HepG2 (cell line): ENCODE data around the gene ABHD17B. TPM values are rescaled to one million over a fixed set of nuclear protein-coding genes. Genes with fewer than 3 reads are reported as not detected.

ENCODE experiments used
- ATAC-seq: fragments of 200-7000 bp; cut with Tn5 transposase; 3 replicates; pipeline ENCODE4 v1.9.1; 2020; ENCODE audit warnings: mild to moderate bottlenecking, moderate library complexity
- BruUV-seq: library from RNA; stranded (reverse); fragments of 400-500 nt; replicated peaks from 2 replicates; lab custom pipeline; 2021; lab: Mats Ljungman, UMichigan
- CTCF ChIA-PET: fragments of 300-600 bp; formaldehyde crosslinking; extraction: SDS; loops from one replicate; lab custom pipeline; 2021; ENCODE audit warnings: low total read pairs, inconsistent platforms, low intra/inter-chr PET ratio; lab: Yijun Ruan, JAX
- POLR2A ChIA-PET: fragments of 350-600 bp; sonication (Branson Sonifier 250); formaldehyde crosslinking; loops from one replicate; lab custom pipeline; 2020; ENCODE audit warnings: antibody characterized with exemption, inconsistent platforms; lab: Yijun Ruan, JAX
- DNase-seq: peaks from one replicate; pipeline ENCODE4 v3.0.0-alpha.2; 2015; ENCODE audit warnings: low spot score
- FAIRE-seq: peaks from 3 replicates; lab custom pipeline; 2011; peaks lifted over from hg19 to GRCh38; lab: Jason Lieb, UNC
- H2AFZ ChIP-seq: one replicate; pipeline ENCODE4 v1.6.1; 2011; ENCODE audit warnings: low read length, inconsistent platforms
- H3K27ac ChIP-seq: fragments of 300-600 bp; 3 replicates; pipeline ENCODE4 v1.8.0; 2011; ENCODE audit warnings: mixed run types, mild to moderate bottlenecking, mixed read lengths, low read length, inconsistent platforms; ENCODE audit not compliant: insufficient read depth; ENCODE audit errors: extremely low read length
- H3K27me3 ChIP-seq, 2 experiments: fragments of 200-600 bp in 1 of 2; 2 replicates in 1 of 2; 3 replicates in 1 of 2; pipeline versions ENCODE4 v1.6.0 to v1.8.0; 2011; ENCODE audit warnings: low read length in 2 of 2, mild to moderate bottlenecking in 2 of 2, moderate library complexity in 2 of 2, inconsistent platforms in 1 of 2; ENCODE audit not compliant: insufficient read depth in 2 of 2, control insufficient read depth in 1 of 2
- H3K36me3 ChIP-seq, 2 experiments: fragments of 200-600 bp in 1 of 2; replicated peaks in 1 of 2; 2 replicates in 1 of 2; 3 replicates in 1 of 2; pipeline versions ENCODE4 v1.5.1 to v1.8.0; 2011; ENCODE audit warnings: low read length in 2 of 2, inconsistent platforms in 1 of 2; ENCODE audit not compliant: insufficient read depth in 2 of 2, control insufficient read depth in 1 of 2
- H3K4me1 ChIP-seq: 2 replicates; pipeline ENCODE4 v1.5.1; 2012; ENCODE audit warnings: low read length, inconsistent platforms; ENCODE audit not compliant: insufficient read depth
- H3K4me2 ChIP-seq: 2 replicates; pipeline ENCODE4 v1.6.0; 2011; ENCODE audit warnings: low read depth, low read length, inconsistent platforms
- H3K4me3 ChIP-seq, 3 experiments: fragments of 200-600 bp in 1 of 3; sonication (generic), shearing (Covaris generic) in 1 of 3; replicated peaks in 1 of 3; 2 replicates each; pipeline ENCODE4 v1.5.1; 2011 to 2016; ENCODE audit warnings: low read length in 3 of 3, inconsistent platforms in 2 of 3, low read depth in 2 of 3, mild to moderate bottlenecking in 2 of 3, control low read depth in 1 of 3, mixed read lengths in 1 of 3; ENCODE audit not compliant: insufficient read depth in 1 of 3
- H3K79me2 ChIP-seq: one replicate; pipeline ENCODE4 v1.6.1; 2011; ENCODE audit warnings: low read length, inconsistent platforms; ENCODE audit not compliant: insufficient read depth
- H3K9ac ChIP-seq: 2 replicates; pipeline ENCODE4 v1.6.0; 2011; ENCODE audit warnings: mild to moderate bottlenecking, low read depth, low read length, inconsistent platforms; ENCODE audit not compliant: insufficient read depth
- H3K9me3 ChIP-seq: 2 replicates; pipeline ENCODE4 v1.5.1; 2012; ENCODE audit warnings: mild to moderate bottlenecking, low read length
- H4K20me1 ChIP-seq: 2 replicates; pipeline ENCODE4 v1.6.0; 2011; ENCODE audit warnings: inconsistent platforms, mild to moderate bottlenecking, low read length, moderate library complexity; ENCODE audit not compliant: insufficient read depth
- ATAD3A ChIP-seq: sonication (generic); formaldehyde crosslinking; IDR thresholded peaks from 2 replicates; pipeline ENCODE4 v1.4.0; 2020; ENCODE audit warnings: missing genetic modification reagents
- ATF3 ChIP-seq: sonication (generic); formaldehyde crosslinking; IDR thresholded peaks from 2 replicates; pipeline ENCODE4 v1.4.0; 2020; ENCODE audit warnings: missing genetic modification reagents
- CENPBD1 ChIP-seq: sonication (generic); formaldehyde crosslinking; IDR thresholded peaks from 2 replicates; pipeline ENCODE4 v1.8.0; 2022; ENCODE audit warnings: missing genetic modification reagents, low read depth, mild to moderate bottlenecking, borderline replicate concordance
- MXD4 ChIP-seq: IDR thresholded peaks from 2 replicates; pipeline ENCODE4 v1.6.1; 2016; ENCODE audit warnings: mild to moderate bottlenecking, missing biosample characterization, missing genetic modification reagents
- THRA ChIP-seq: sonication (generic); formaldehyde crosslinking; IDR thresholded peaks from 2 replicates; pipeline ENCODE4 v1.4.0; 2020; ENCODE audit warnings: missing genetic modification reagents, borderline replicate concordance
- UBTF ChIP-seq: sonication (generic); formaldehyde crosslinking; IDR thresholded peaks from 2 replicates; pipeline ENCODE4 v1.4.0; 2020; ENCODE audit warnings: mild to moderate bottlenecking, missing genetic modification reagents
- ZBTB37 ChIP-seq: sonication (generic); formaldehyde crosslinking; IDR thresholded peaks from 2 replicates; pipeline ENCODE4 v1.4.0; 2020; ENCODE audit warnings: mild to moderate bottlenecking, missing genetic modification reagents
- ZBTB46 ChIP-seq: sonication (generic); formaldehyde crosslinking; IDR thresholded peaks from 2 replicates; pipeline ENCODE4 v1.4.0; 2020; ENCODE audit warnings: mild to moderate bottlenecking, missing genetic modification reagents, borderline replicate concordance
- ZNF263 ChIP-seq: sonication (generic); formaldehyde crosslinking; IDR thresholded peaks from 2 replicates; pipeline ENCODE4 v1.4.0; 2020; ENCODE audit warnings: missing genetic modification reagents
- ZNF292 ChIP-seq: sonication (generic); formaldehyde crosslinking; IDR thresholded peaks from 2 replicates; pipeline ENCODE4 v1.8.1; 2022; ENCODE audit warnings: mild to moderate bottlenecking, low read depth, missing genetic modification reagents, borderline replicate concordance
- WGBS: methylation state at CpG from one replicate; pipeline ENCODE4 v1.1.6; 2017; ENCODE audit warnings: low lambda C conversion rate; 5-methylcytosine and 5-hydroxymethylcytosine counted together
- in situ Hi-C: cut with HindIII; loops from 2 replicates; pipeline ENCODE4 v1.10.0; 2017; ENCODE audit warnings: low pct_unique_long_range_greater_than_20kb; ENCODE audit not compliant: extremely low pct_ligation_motif_present
- intact Hi-C: fragments of 100-400 bp; cut with micrococcal nuclease; formaldehyde crosslinking; loops from one replicate; pipeline ENCODE4 v1.10.0; 2022; ENCODE audit not compliant: unreplicated experiment
- polyA plus RNA-seq, 8 experiments: library from polyadenylated mRNA; depleted of rRNA in 3 of 8; stranded (reverse) in 7 of 8; unstranded in 1 of 8; fragments of >200 nt; fragmentation: Illumina TruSeq in 4 of 8; extraction: Trizol in 4 of 8; gene quantifications; 2 replicates each; pipeline versions ENCODE4 v1.2.1 to v1.2.3, GENCODE V29; 2011 to 2016; ENCODE audit warnings: low read depth in 4 of 8, missing spikeins in 1 of 8, mixed read lengths in 1 of 8; ENCODE audit not compliant: insufficient read depth in 1 of 8
- total RNA-seq, 5 experiments: library from RNA; depleted of rRNA; stranded (reverse); fragments of >200 nt; fragmentation: Illumina TruSeq; extraction: Trizol; gene quantifications; 2 replicates each; pipeline ENCODE4 v1.2.3, GENCODE V29; 2016; ENCODE audit warnings: low read depth in 1 of 5

The ABHD17B gene
- total and polyA plus RNA-seq, 2 of the 13 experiments (the other 11 are each of a cell fraction or from before 2014, with no cell fraction given), result 11.3 to 22.0 TPM

GRCh38 chr9:71878327-71879274, 32.4 kb downstream of the ABHD17B start:
- H3K4me3 ChIP-seq, result no peak overlapping the region
- DNase-seq, result no peak
- in situ Hi-C loops (no loop called here), intact Hi-C loops (no loop called here)
- peaks cover 11% of the 10 kb centered on the region; the same call in 1 of the 2 replicates for H3K9me3 ChIP-seq
- H3K36me3 ChIP-seq, result peaks cover 2 to 6% of the 10 kb centered on the region in 2 experiments; a peak in 2 of 5 replicates
- H3K27ac ChIP-seq, result no peak overlapping the region
- no TSS peak for BruUV-seq
- FAIRE-seq, result no peak
- 97% methylated on average over 4 of the region's 4 CpGs for WGBS
- H3K79me2 ChIP-seq, result peaks cover 69% of the 10 kb centered on the region
- ChIA-PET POLR2A (no interaction called here), CTCF (no interaction called here)
- peaks cover 15% of the 10 kb centered on the region for H4K20me1 ChIP-seq
- H3K27me3 ChIP-seq, result no peaks in the 10 kb centered on the region
- H2AFZ ChIP-seq, result no peak overlapping the region
- no peak overlapping the region for H3K4me2 ChIP-seq
- ATAC-seq, result no peak
- H3K9ac ChIP-seq, result no peak overlapping the region
- peaks cover 46% of the 10 kb centered on the region for H3K4me1 ChIP-seq
- no peak for TF ChIP-seq ZNF292 (CRISPR knock-in tag)
- TF ChIP-seq THRA, result peak; percentile 55; the same call in 1 of the 2 replicates
- TF ChIP-seq ATAD3A (CRISPR knock-in tag), result no peak
- TF ChIP-seq CENPBD1 (CRISPR knock-in tag), result no peak
- TF ChIP-seq ZBTB46 (CRISPR knock-in tag), result no peak
- no peak for TF ChIP-seq ZBTB37 (CRISPR knock-in tag)
- TF ChIP-seq MXD4 (CRISPR knock-in tag), result no peak
- TF ChIP-seq ZNF263 (CRISPR knock-in tag), result peak; percentile 67
- TF ChIP-seq UBTF (CRISPR knock-in tag), result no peak
- TF ChIP-seq ATF3 (CRISPR knock-in tag), result no peak
